ENCODE measurements around the gene SPEG. TPM values are rescaled to one million over a fixed set of nuclear protein-coding genes. Genes with fewer than 3 reads are reported as not detected.

SPEG gene
- total RNA-seq, 3 donors from 2014 or later (not counting 1 experiment from before 2014, with no cell fraction given) = 0.35 to 1.5 (median 1.2) TPM

DNA sequence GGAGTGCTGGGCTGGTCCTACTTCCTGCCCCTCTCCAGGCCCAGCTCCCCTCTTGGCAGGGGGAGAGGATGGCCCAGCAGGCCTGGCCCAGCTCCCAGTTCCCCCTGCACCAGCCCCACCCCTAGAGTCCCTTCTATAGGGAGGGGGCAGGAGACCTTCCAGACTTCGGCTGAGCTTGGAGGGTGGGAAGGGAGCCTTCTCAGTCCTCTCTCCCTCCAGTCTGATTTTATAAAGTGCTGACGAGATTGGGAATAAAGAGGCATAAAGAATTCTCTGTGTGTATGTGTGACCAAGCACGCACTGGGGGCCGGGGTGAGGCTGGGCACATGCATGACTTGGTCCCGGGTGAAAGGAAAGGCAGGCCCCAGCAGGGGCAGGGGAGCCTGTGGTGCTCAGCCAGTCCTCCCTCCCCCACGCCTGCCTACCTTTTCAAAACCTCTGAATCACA, 103.9 kb downstream of the SPEG start:
- H3K27ac Mint-ChIP-seq = no peak overlapping the region
- Histone ChIP-seq H3K4me1 (ENCODE audit: control insufficient read depth, insufficient read depth, low read length) (peaks cover 22% of the 10 kb centered on the region), H3K27ac (ENCODE audit: low read length) (no peak overlapping the region), H3K4me3 (ENCODE audit: low read length) (no peak overlapping the region), H3K27me3 (ENCODE audit: control insufficient read depth, insufficient read depth, low read length) (no peaks in the 10 kb centered on the region), H3K36me3 (ENCODE audit: control insufficient read depth, insufficient read depth, low read length) (no peaks in the 10 kb centered on the region), H3K9me3 (ENCODE audit: control insufficient read depth, insufficient read depth, low read length) (no peaks in the 10 kb centered on the region)
- DNase-seq (no peak), ATAC-seq (no peak)
- no peaks in the 10 kb centered on the region for H3K36me3 Mint-ChIP-seq
- H3K9me3 Mint-ChIP-seq = no peaks in the 10 kb centered on the region
- intact Hi-C loops (cut with micrococcal nuclease) = no loop called here
- no peak for TF ChIP-seq CTCF (IDR thresholded peaks at IDR 0.05)
- peaks cover 0 to 4% of the 10 kb centered on the region in 2 donors for H3K27me3 Mint-ChIP-seq (ENCODE audit: low read depth in 2 of 2)
- WGBS (ENCODE audit: insufficient coverage) = 87% methylated on average over 5 of the region's 6 CpGs
- no peak overlapping the region for H3K4me3 Mint-ChIP-seq
- peaks cover 19 to 24% of the 10 kb centered on the region in 2 donors for H3K4me1 Mint-ChIP-seq

- no peaks in the 10 kb centered on the region for H3K27me3 ChIP-seq (ENCODE audit: control insufficient read depth, insufficient read depth, low read length)
These were observed 104.5 kb downstream of the SPEG start for GRCh38 chr2:219538956-219539788.

DNA sequence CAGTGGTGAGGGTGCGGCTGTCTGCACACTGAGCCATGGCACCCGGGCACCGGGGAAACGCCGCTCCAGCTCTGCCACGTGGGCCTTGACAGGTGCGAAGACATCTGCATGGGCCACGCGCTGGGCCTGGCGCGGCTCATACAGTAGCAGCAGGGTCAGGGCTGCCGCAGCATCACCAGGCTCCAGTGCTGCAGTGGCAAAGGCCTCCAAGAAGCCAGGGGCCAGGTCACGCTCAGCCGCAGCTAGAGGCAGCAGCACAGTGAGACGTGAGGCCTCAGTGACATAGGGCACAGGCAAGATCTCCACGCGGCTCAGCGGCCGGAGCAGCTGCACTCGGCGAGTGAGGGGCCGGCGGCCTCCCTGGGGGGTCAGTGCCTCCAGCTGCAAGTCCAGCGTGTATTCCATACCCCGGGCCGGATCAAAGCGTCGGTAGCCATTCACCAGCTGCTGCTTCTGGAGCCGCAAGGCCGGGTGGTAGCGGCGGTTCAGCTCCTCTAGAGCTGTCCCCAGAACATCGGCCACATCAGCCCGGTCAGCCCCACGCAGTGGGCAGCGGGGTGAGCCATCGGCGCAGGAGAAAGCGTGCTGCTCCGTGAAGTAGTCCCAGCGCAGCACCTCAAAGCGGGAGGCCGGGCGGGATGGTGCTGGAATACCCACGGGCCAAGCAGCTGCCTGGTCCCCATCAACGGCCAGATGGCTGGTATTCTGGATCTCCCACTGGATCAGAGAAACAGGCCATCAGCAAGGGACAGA, 105.5 kb downstream of the SPEG start:
- Histone ChIP-seq H3K4me1 (ENCODE audit: control insufficient read depth, insufficient read depth, low read length) (peaks cover 29% of the 10 kb centered on the region), H3K4me3 (ENCODE audit: low read length) (no peak overlapping the region), H3K27me3 (ENCODE audit: control insufficient read depth, insufficient read depth, low read length) (no peaks in the 10 kb centered on the region), H3K36me3 (ENCODE audit: control insufficient read depth, insufficient read depth, low read length) (no peaks in the 10 kb centered on the region), H3K27ac (ENCODE audit: low read length) (no peak overlapping the region), H3K9me3 (ENCODE audit: control insufficient read depth, insufficient read depth, low read length) (no peaks in the 10 kb centered on the region)
- DNase-seq (no peak), ATAC-seq (no peak)
- WGBS (ENCODE audit: insufficient coverage) = 93% methylated on average over 46 of the region's 46 CpGs
- TF ChIP-seq CTCF (IDR thresholded peaks at IDR 0.05) = no peak
- Mint-ChIP-seq H3K27me3 (ENCODE audit: low read depth in 2 of 2) (peaks cover 4 to 9% of the 10 kb centered on the region in 2 donors), H3K9me3 (no peaks in the 10 kb centered on the region), H3K4me3 (peak overlapping the region; percentile 25), H3K27ac (no peak overlapping the region), H3K36me3 (no peaks in the 10 kb centered on the region), H3K4me1 (peaks cover 30 to 34% of the 10 kb centered on the region in 2 donors)
- intact Hi-C loops (cut with micrococcal nuclease) = no loop called here

More at GRCh38 chr2:219538956-219539788, 104.5 kb downstream of the SPEG start:
- Histone ChIP-seq H3K4me1 (ENCODE audit: control insufficient read depth, insufficient read depth, low read length) (peaks cover 24% of the 10 kb centered on the region), H3K36me3 (ENCODE audit: control insufficient read depth, insufficient read depth, low read length) (no peaks in the 10 kb centered on the region), H3K4me3 (ENCODE audit: low read length) (no peak overlapping the region), H3K9me3 (ENCODE audit: control insufficient read depth, insufficient read depth, low read length) (no peaks in the 10 kb centered on the region), H3K27ac (ENCODE audit: low read length) (no peak overlapping the region)
- 94% methylated on average over 32 of the region's 32 CpGs for WGBS (ENCODE audit: insufficient coverage)
- H3K9me3 Mint-ChIP-seq = no peaks in the 10 kb centered on the region
- ATAC-seq (no peak), DNase-seq (no peak)
- intact Hi-C loops (cut with micrococcal nuclease) = no loop called here
- no peaks in the 10 kb centered on the region for H3K36me3 Mint-ChIP-seq
- H3K4me1 Mint-ChIP-seq = peaks cover 21 to 25% of the 10 kb centered on the region in 2 donors
- no peak for TF ChIP-seq CTCF (IDR thresholded peaks at IDR 0.05)
- H3K4me3 Mint-ChIP-seq = no peak overlapping the region
- peaks cover 0 to 4% of the 10 kb centered on the region in 2 donors for H3K27me3 Mint-ChIP-seq (ENCODE audit: low read depth in 2 of 2)
- H3K27ac Mint-ChIP-seq = no peak overlapping the region
